BLaER1 (cell line): ENCODE data around the gene FBXW4.

Experiments
- H3K27ac ChIP-seq: shearing (Covaris generic); formaldehyde crosslinking; 2 replicates; pipeline ENCODE4 v1.8.1; 2022
- H3K27me3 ChIP-seq: shearing (Covaris generic); formaldehyde crosslinking; 2 replicates; pipeline ENCODE4 v1.8.1; 2022
- H3K36me3 ChIP-seq: shearing (Covaris generic); formaldehyde crosslinking; 2 replicates; pipeline ENCODE4 v1.8.1; 2022
- H3K4me1 ChIP-seq: shearing (Covaris generic); formaldehyde crosslinking; 2 replicates; pipeline ENCODE4 v1.8.1; 2022
- H3K4me2 ChIP-seq: shearing (Covaris generic); formaldehyde crosslinking; 2 replicates; pipeline ENCODE4 v1.8.1; 2022
- H3K4me3 ChIP-seq: shearing (Covaris generic); formaldehyde crosslinking; 2 replicates; pipeline ENCODE4 v1.8.1; 2022
- H3K9ac ChIP-seq: shearing (Covaris generic); formaldehyde crosslinking; 2 replicates; pipeline ENCODE4 v1.8.1; 2022
- H3K9me3 ChIP-seq: shearing (Covaris generic); formaldehyde crosslinking; 2 replicates; pipeline ENCODE4 v1.8.1; 2022
- H4K20me1 ChIP-seq: shearing (Covaris generic); formaldehyde crosslinking; 2 replicates; pipeline ENCODE4 v1.8.1; 2022
- Cebpa-rat ChIP-seq: shearing (Covaris generic); IDR thresholded peaks from 2 replicates; pipeline ENCODE4 v1.8.1; 2022

Gene FBXW4

DNA sequence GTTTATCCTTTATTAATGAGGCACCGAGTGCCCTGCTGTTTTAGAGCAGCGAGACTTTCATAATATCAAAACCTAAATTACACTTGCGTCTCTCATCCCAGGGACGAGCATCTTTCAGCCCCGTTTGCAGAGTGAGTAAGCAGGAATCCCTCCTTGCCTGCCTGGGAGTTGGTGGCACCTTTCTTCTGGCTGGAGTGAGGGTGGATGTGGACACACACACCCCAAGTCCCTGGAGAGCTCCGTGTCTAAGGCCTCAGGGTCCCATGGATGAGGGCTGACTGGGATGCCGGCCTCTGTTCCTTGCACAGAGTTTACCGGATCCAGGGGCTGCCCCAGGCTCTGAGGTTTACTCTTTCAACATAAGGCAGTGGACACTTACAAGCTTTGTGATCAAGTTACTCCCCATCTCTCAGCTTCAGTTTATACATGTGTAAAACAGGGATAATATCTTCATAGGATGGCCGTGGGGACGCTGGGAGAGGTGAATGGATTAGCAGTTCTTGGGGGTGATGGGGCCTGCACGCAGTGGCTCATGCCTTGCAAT, 131.4 kb downstream of the FBXW4 start:
- no peak overlapping the region for H3K9ac ChIP-seq
- TF ChIP-seq Cebpa-rat, result no peak

DNA sequence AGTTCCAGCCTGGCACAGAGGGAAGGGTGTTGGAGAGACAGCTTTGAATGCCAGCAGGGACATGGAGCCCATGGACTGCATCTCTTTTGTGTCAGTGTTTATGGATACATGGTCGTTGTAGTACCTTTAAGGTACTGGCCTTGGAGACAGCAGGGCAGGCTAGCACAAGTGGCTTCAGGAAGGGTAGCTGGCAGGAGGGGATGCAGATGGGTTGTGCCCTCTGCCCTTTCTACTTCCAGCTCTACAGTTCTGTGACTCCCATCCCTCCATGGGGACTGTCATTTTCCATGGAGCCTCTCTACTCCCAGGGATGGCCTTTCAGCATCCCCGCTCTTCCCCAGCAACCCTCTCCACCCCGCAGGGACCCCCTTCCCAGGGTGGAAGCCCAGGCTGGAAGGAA, 132.0 kb downstream of the FBXW4 start:
- H3K4me2 ChIP-seq, result no peak overlapping the region
- H4K20me1 ChIP-seq, result no peaks in the 10 kb centered on the region
- peaks cover 26% of the 10 kb centered on the region for H3K27me3 ChIP-seq
- peaks cover 42% of the 10 kb centered on the region for H3K4me1 ChIP-seq
- H3K9me3 ChIP-seq, result no peaks in the 10 kb centered on the region
- TF ChIP-seq Cebpa-rat, result no peak
- H3K4me3 ChIP-seq, result no peak overlapping the region
- no peak overlapping the region for H3K27ac ChIP-seq
- no peak overlapping the region for H3K9ac ChIP-seq
- H3K36me3 ChIP-seq, result no peaks in the 10 kb centered on the region

More for the DNA sequence above, 131.4 kb downstream of the FBXW4 start:
- H4K20me1 ChIP-seq, result no peaks in the 10 kb centered on the region
- H3K27ac ChIP-seq, result no peak overlapping the region
- no peaks in the 10 kb centered on the region for H3K9me3 ChIP-seq
- no peak overlapping the region for H3K4me3 ChIP-seq
- no peak overlapping the region for H3K4me2 ChIP-seq
- peaks cover 36% of the 10 kb centered on the region for H3K4me1 ChIP-seq
- no peaks in the 10 kb centered on the region for H3K36me3 ChIP-seq
- H3K27me3 ChIP-seq, result peaks cover 31% of the 10 kb centered on the region

DNA sequence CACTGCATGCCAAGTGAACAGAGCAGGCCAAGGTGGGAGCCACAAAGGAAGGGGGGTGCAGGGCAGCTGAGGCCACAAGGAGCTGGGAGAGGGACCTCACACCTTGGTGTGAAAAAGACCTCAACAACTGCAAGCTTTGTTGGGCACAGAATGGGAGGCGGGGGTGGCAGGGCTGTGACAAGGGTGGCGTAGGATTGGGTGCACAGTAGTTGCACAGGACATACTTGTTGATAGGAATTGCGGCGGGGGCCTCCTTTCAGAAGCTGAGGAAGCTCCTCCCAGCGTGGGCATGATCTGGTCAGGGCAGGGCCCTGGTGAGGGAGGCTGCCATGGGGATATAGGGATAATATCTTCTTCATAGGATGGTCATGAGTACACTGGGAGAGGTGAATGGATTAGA, 132.7 kb downstream of the FBXW4 start:
- Histone ChIP-seq H3K9ac (no peak overlapping the region), H3K27ac (no peak overlapping the region), H3K4me3 (no peak overlapping the region), H3K4me2 (no peak overlapping the region), H4K20me1 (no peaks in the 10 kb centered on the region), H3K27me3 (peaks cover 18% of the 10 kb centered on the region), H3K36me3 (no peaks in the 10 kb centered on the region), H3K9me3 (no peaks in the 10 kb centered on the region), H3K4me1 (peaks cover 35% of the 10 kb centered on the region)
- TF ChIP-seq Cebpa-rat, result no peak

DNA sequence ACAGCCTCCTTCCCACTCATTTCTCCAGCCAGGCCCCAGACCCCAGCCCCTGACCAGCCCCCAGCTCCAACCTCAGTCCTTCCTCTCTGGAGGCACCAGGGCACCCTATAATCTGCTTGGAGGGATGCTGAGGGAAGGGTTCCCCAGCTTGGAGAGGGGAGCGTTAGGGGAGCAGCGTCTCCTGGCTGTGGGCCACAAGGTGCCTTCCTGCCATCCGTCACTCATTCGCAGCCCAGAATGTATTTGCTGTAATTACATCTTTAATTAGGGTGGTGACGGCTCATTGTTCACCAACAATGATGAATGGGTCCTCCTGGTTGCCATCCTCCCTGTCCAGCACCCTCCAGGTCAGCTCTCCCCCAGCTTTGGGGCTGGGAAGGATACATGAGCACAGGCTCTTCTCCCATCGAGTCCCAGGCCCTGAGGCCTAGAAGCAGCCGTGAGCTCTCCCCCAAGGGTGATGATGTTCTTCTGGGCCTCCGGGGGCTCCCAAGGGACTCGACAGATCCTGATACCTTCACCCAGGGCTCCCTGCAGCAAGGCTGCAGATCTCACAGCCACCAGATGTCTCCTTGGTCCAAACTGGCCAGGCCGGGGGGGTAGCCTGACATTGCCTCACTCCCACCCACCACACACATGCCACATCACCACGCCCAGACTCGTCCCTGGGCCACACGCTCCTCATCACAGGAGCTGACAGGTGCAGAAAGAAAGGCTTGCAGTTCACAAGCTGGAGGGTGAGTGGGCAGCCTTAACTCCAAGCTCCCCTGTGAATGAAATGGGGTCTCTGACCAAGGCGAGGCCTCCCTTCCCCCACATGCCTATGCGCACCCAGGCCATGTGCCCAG, 133.7 kb downstream of the FBXW4 start:
- Histone ChIP-seq H3K27me3 (peaks cover 8% of the 10 kb centered on the region), H3K4me2 (peak overlapping the region; percentile 20; the same call in 1 of the 2 replicates)

More for the DNA sequence above, 133.7 kb downstream of the FBXW4 start:
- Histone ChIP-seq H3K4me3 (no peak overlapping the region), H3K4me1 (peaks cover 33% of the 10 kb centered on the region), H4K20me1 (no peaks in the 10 kb centered on the region), H3K27ac (0 out of 2 replicates have a peak overlapping the region, but pooled peaks have one; percentile 27), H3K9ac (no peak overlapping the region), H3K9me3 (no peaks in the 10 kb centered on the region), H3K36me3 (no peaks in the 10 kb centered on the region)
- TF ChIP-seq Cebpa-rat, result no peak
